Osteoblast (primary cell): ENCODE measurements around the gene C5orf15. TPM values are rescaled to one million over a fixed set of nuclear protein-coding genes. Genes with fewer than 3 reads are reported as not detected.

Experiments used
- DNase-seq: peaks from one replicate; pipeline ENCODE4 v3.0.0; 2011; ENCODE audit warnings: low spot score, mixed read lengths; ENCODE audit not compliant: insufficient read length; ENCODE audit errors: missing footprints
- H2AFZ ChIP-seq: 2 replicates; pipeline ENCODE4 v1.6.0; 2011; ENCODE audit warnings: mild to moderate bottlenecking, low read length
- H3K27ac ChIP-seq: 2 replicates; pipeline ENCODE4 v1.5.1; 2011; ENCODE audit warnings: mild to moderate bottlenecking, low read depth, low read length, moderate library complexity
- H3K27me3 ChIP-seq: 2 replicates; pipeline ENCODE4 v1.6.0; 2012; ENCODE audit warnings: mild to moderate bottlenecking, control low read depth, inconsistent platforms, low read length, moderate library complexity; ENCODE audit not compliant: insufficient read depth
- H3K36me3 ChIP-seq: 2 replicates; pipeline ENCODE4 v1.5.1; 2011; ENCODE audit warnings: mild to moderate bottlenecking, low read length, control low read depth, moderate library complexity; ENCODE audit not compliant: insufficient read depth
- H3K4me1 ChIP-seq: 2 replicates; pipeline ENCODE4 v1.5.1; 2011; ENCODE audit warnings: mild to moderate bottlenecking, low read length, control low read depth, moderate library complexity; ENCODE audit not compliant: insufficient read depth
- H3K4me2 ChIP-seq: 2 replicates; pipeline ENCODE4 v1.6.0; 2011; ENCODE audit warnings: mild to moderate bottlenecking, low read length; ENCODE audit not compliant: insufficient read depth
- H3K4me3 ChIP-seq: fragments of 200-600 bp; sonication (generic); 3 replicates; pipeline ENCODE4 v1.5.1; 2012; ENCODE audit warnings: mild to moderate bottlenecking, low read length, inconsistent platforms; ENCODE audit not compliant: insufficient read depth
- H3K79me2 ChIP-seq: 2 replicates; pipeline ENCODE4 v1.6.0; 2012; ENCODE audit warnings: mild to moderate bottlenecking, low read length, control low read depth, inconsistent platforms; ENCODE audit not compliant: insufficient read depth
- H3K9me3 ChIP-seq: 2 replicates; pipeline ENCODE4 v1.5.1; 2011; ENCODE audit warnings: low read depth, low read length, control low read depth
- H4K20me1 ChIP-seq: 2 replicates; pipeline ENCODE4 v1.6.0; 2012; ENCODE audit warnings: mild to moderate bottlenecking, low read length, control low read depth; ENCODE audit not compliant: insufficient read depth
- total RNA-seq: library from RNA; depleted of rRNA; stranded (reverse); fragments of >200 nt; gene quantifications from 2 replicates; pipeline ENCODE4 v1.2.3, GENCODE V29; 2012
- TF ChIP-seq, protein P1 (sequence below): IDR thresholded peaks from 2 replicates; pipeline ENCODE4 v1.5.1; 2011; ENCODE audit warnings: mild to moderate bottlenecking, low read depth, low read length, moderate library complexity; ENCODE audit errors: extremely low read depth

The C5orf15 gene
- total RNA-seq, 1 donor: 68.4 TPM

GRCh38 chr5:133953568-133954145 is 14.8 kb downstream of the C5orf15 start:
- H3K4me1 ChIP-seq: peaks cover 16% of the 10 kb centered on the region
- peaks cover 7% of the 10 kb centered on the region for H4K20me1 ChIP-seq
- peak overlapping the region; percentile 9 for H2AFZ ChIP-seq
- no peak for DNase-seq
- no peak overlapping the region for H3K4me3 ChIP-seq
- H3K36me3 ChIP-seq: peaks cover 31% of the 10 kb centered on the region
- H3K9me3 ChIP-seq: no peaks in the 10 kb centered on the region
- TF ChIP-seq, protein P1, sequence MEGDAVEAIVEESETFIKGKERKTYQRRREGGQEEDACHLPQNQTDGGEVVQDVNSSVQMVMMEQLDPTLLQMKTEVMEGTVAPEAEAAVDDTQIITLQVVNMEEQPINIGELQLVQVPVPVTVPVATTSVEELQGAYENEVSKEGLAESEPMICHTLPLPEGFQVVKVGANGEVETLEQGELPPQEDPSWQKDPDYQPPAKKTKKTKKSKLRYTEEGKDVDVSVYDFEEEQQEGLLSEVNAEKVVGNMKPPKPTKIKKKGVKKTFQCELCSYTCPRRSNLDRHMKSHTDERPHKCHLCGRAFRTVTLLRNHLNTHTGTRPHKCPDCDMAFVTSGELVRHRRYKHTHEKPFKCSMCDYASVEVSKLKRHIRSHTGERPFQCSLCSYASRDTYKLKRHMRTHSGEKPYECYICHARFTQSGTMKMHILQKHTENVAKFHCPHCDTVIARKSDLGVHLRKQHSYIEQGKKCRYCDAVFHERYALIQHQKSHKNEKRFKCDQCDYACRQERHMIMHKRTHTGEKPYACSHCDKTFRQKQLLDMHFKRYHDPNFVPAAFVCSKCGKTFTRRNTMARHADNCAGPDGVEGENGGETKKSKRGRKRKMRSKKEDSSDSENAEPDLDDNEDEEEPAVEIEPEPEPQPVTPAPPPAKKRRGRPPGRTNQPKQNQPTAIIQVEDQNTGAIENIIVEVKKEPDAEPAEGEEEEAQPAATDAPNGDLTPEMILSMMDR: no peak
- peak overlapping the region; percentile 63 for H3K27ac ChIP-seq
- H3K79me2 ChIP-seq: peaks cover 12% of the 10 kb centered on the region
- H3K4me2 ChIP-seq: peak overlapping the region; percentile 25
- no peaks in the 10 kb centered on the region for H3K27me3 ChIP-seq

DNA sequence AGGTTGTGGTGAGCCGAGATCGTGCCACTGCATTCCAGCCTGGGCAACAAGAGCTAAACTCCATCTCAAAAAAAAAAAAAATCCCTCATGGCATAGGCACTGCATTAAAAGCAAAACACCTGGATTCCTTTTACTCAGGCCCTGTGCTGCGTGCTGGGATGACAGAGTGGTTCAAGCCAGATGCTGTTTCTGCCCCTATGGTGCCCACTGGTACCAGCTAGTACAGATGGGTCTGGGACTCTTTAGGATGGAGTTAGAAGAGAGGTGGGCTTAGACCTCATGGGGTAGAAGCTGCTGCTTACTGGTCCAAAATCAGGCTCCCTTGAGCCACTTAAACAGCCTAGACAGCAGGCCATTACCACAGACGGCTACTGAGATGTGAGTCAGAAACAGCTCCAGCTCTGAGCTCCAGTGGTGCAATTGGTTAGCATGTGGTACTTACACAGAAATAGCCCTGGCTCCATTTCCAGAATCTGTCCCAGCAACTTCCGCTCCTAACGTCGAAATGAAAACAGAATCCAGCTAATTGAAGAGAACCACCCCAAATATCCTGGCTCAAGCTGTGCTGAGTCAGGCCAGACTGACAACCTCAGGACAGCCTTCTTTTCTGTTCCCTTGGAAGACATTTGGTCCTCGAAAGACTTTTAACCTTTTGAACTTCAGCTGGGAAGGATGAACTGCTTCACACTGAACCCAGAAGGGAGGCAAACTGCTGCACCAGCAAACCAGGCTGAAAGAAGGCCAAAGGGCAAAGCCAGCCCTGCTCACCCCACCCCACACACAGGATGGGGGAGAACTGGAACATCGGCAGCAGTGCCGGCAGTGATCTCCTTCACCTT is 15.5 kb downstream of the C5orf15 start:
- peak overlapping the region; percentile 33 for H2AFZ ChIP-seq

GRCh38 chr5:133950821-133951612 is 17.4 kb downstream of the C5orf15 start:
- peaks cover 18% of the 10 kb centered on the region for H3K4me1 ChIP-seq
- no peak overlapping the region for H3K4me3 ChIP-seq
- no peaks in the 10 kb centered on the region for H4K20me1 ChIP-seq
- DNase-seq: no peak
- no peaks in the 10 kb centered on the region for H3K9me3 ChIP-seq
- no peaks in the 10 kb centered on the region for H3K79me2 ChIP-seq
- TF ChIP-seq, protein P1: no peak
- H2AFZ ChIP-seq: no peak overlapping the region
- H3K4me2 ChIP-seq: no peak overlapping the region
- peaks cover 13% of the 10 kb centered on the region for H3K36me3 ChIP-seq
- H3K27me3 ChIP-seq: no peaks in the 10 kb centered on the region
- H3K27ac ChIP-seq: no peak overlapping the region

More for the DNA sequence above, 15.5 kb downstream of the C5orf15 start:
- peaks cover 27% of the 10 kb centered on the region for H3K36me3 ChIP-seq
- peaks cover 9% of the 10 kb centered on the region for H3K79me2 ChIP-seq
- TF ChIP-seq, protein P1: no peak
- H3K27me3 ChIP-seq: no peaks in the 10 kb centered on the region
- H3K27ac ChIP-seq: peak overlapping the region; percentile 63
- H3K4me3 ChIP-seq: no peak overlapping the region
- H4K20me1 ChIP-seq: peaks cover 7% of the 10 kb centered on the region
- H3K9me3 ChIP-seq: no peaks in the 10 kb centered on the region
- peak overlapping the region; percentile 25 for H3K4me2 ChIP-seq
- peaks cover 16% of the 10 kb centered on the region for H3K4me1 ChIP-seq
- DNase-seq: peak; percentile 88

- TF ChIP-seq, protein P1: no peak
- H3K27me3 ChIP-seq: no peaks in the 10 kb centered on the region
These were observed 19.7 kb downstream of the C5orf15 start for GRCh38 chr5:133948721-133949120.

More at GRCh38 chr5:133948721-133949120, 19.7 kb downstream of the C5orf15 start:
- Histone ChIP-seq H2AFZ (no peak overlapping the region), H4K20me1 (no peaks in the 10 kb centered on the region), H3K9me3 (no peaks in the 10 kb centered on the region), H3K4me1 (peaks cover 18% of the 10 kb centered on the region), H3K27ac (no peak overlapping the region), H3K4me2 (no peak overlapping the region), H3K79me2 (no peaks in the 10 kb centered on the region), H3K36me3 (no peaks in the 10 kb centered on the region), H3K4me3 (no peak overlapping the region)
- DNase-seq: no peak
